Measurements from ENCODE around the gene CS. TPM values are rescaled to one million over a fixed set of nuclear protein-coding genes. Genes with fewer than 3 reads are reported as not detected.

The CS gene
- polyA plus RNA-seq, 1 experiment, result 167 TPM

- no peak overlapping the region for H3K27ac ChIP-seq (ENCODE audit: low read depth, low read length)
- no peak for TF ChIP-seq CTCF (IDR thresholded peaks at IDR 0.05; ENCODE audit: low read depth, low read length)
- no peak overlapping the region for H3K4me3 ChIP-seq (ENCODE audit: low read depth, low read length)
- no peak for DNase-seq (ENCODE audit: low read depth, low spot score)
- ChIA-PET CTCF (interaction anchor here (0.7 to 1.3 kb wide), 3 partner anchors 9 to 42 kb away, joined by 3 to 4 read pairs (median 3); partner anchors contain the start of genes RNF41 and SMARCC2), POLR2A (interaction anchor here (0.8 to 1.5 kb wide), 3 partner anchors 9 to 42 kb away, joined by 3 to 10 read pairs (median 4); partner anchors contain the start of genes RNF41 and SMARCC2)
- H3K9me3 ChIP-seq (ENCODE audit: control insufficient read depth, insufficient read depth, low read length), result no peaks in the 10 kb centered on the region
- H3K27me3 ChIP-seq (ENCODE audit: control insufficient read depth, insufficient read depth, low read length), result no peaks in the 10 kb centered on the region
Observed at GRCh38 chr12:56231184-56231582, 68.9 kb downstream of the CS start.

GRCh38 chr12:56230432-56231183 is 69.5 kb downstream of the CS start:
- H3K9me3 ChIP-seq (ENCODE audit: control insufficient read depth, insufficient read depth, low read length), result no peaks in the 10 kb centered on the region
- TF ChIP-seq CTCF (IDR thresholded peaks at IDR 0.05; ENCODE audit: low read depth, low read length), result no peak
- no peak overlapping the region for H3K27ac ChIP-seq (ENCODE audit: low read depth, low read length)
- H3K4me3 ChIP-seq (ENCODE audit: low read depth, low read length), result no peak overlapping the region
- DNase-seq (ENCODE audit: low read depth, low spot score), result no peak
- no peaks in the 10 kb centered on the region for H3K27me3 ChIP-seq (ENCODE audit: control insufficient read depth, insufficient read depth, low read length)
- POLR2A ChIA-PET, result interaction anchor here (0.7 to 1.5 kb wide), 4 partner anchors 9 to 41 kb away, joined by 3 to 10 read pairs (median 4); partner anchors contain the start of genes RNF41 and SMARCC2
- CTCF ChIA-PET, result interaction anchor here (1.1 to 1.3 kb wide), 2 partner anchors 8 to 41 kb away, joined by 3 to 4 read pairs; partner anchors contain the start of genes RNF41 and SMARCC2

- Histone ChIP-seq H3K27me3 (ENCODE audit: control insufficient read depth, insufficient read depth, low read length) (no peaks in the 10 kb centered on the region), H3K27ac (ENCODE audit: low read depth, low read length) (no peak within 1 kb of the TSS), H3K4me3 (ENCODE audit: low read depth, low read length) (no peak within 1 kb of the TSS), H3K9me3 (ENCODE audit: control insufficient read depth, insufficient read depth, low read length) (no peaks in the 10 kb centered on the region)
- POLR2A ChIA-PET, result interaction anchor here (0.7 to 1.5 kb wide), 3 partner anchors 33 to 41 kb away, joined by 3 to 4 read pairs (median 3); partner anchors contain the start of gene SMARCC2
- CTCF ChIA-PET, result interaction anchor here (1.3 kb wide), 1 partner anchor 41 kb away, joined by 4 read pairs; the partner anchor contains the start of gene SMARCC2
- TF ChIP-seq CTCF (IDR thresholded peaks at IDR 0.05; ENCODE audit: low read depth, low read length), result no peak
- DNase-seq (ENCODE audit: low read depth, low spot score), result no peak
Observed at GRCh38 chr12:56229916-56230431, 70.2 kb downstream of the CS start, which contains the start of gene SLC39A5. SLC39A5 (plus strand) TSS chr12:56230051; CDS start chr12:56231275, 1,224 bp downstream.

- ChIA-PET CTCF (interaction anchor here (1.1 kb wide), 1 partner anchor 40 kb away, joined by 4 read pairs; the partner anchor contains the start of gene SMARCC2), POLR2A (no interaction called here)
- Histone ChIP-seq H3K4me3 (ENCODE audit: low read depth, low read length) (no peak overlapping the region), H3K27me3 (ENCODE audit: control insufficient read depth, insufficient read depth, low read length) (no peaks in the 10 kb centered on the region), H3K9me3 (ENCODE audit: control insufficient read depth, insufficient read depth, low read length) (no peaks in the 10 kb centered on the region), H3K27ac (ENCODE audit: low read depth, low read length) (no peak overlapping the region)
- DNase-seq (ENCODE audit: low read depth, low spot score), result no peak
- no peak for TF ChIP-seq CTCF (IDR thresholded peaks at IDR 0.05; ENCODE audit: low read depth, low read length)
Observed at GRCh38 chr12:56229082-56229481, 71.0 kb downstream of the CS start.
